HUES48 (cell line): ENCODE results near the gene RSBN1L.

Source experiments
- H3K27ac ChIP-seq: one replicate; pipeline ENCODE4 v1.7.0; 2013; ENCODE audit warnings: low read depth, low read length, inconsistent platforms
- H3K27me3 ChIP-seq: 2 replicates; pipeline ENCODE4 v1.6.1; 2013; ENCODE audit warnings: mild to moderate bottlenecking, low read length; ENCODE audit not compliant: control insufficient read depth, insufficient read depth
- H3K36me3 ChIP-seq: 2 replicates; pipeline ENCODE4 v1.6.1; 2013; ENCODE audit warnings: low read length; ENCODE audit not compliant: control insufficient read depth, insufficient read depth
- H3K4me1 ChIP-seq: 2 replicates; pipeline ENCODE4 v1.6.1; 2013; ENCODE audit warnings: mild to moderate bottlenecking, low read length; ENCODE audit not compliant: control insufficient read depth, insufficient read depth
- H3K4me3 ChIP-seq: 2 replicates; pipeline ENCODE4 v1.5.1; 2013; ENCODE audit warnings: mild to moderate bottlenecking, low read depth, low read length
- H3K9ac ChIP-seq: 2 replicates; pipeline ENCODE4 v1.6.1; 2013; ENCODE audit warnings: mild to moderate bottlenecking, low read depth, low read length, moderate library complexity
- H3K9me3 ChIP-seq: 2 replicates; pipeline ENCODE4 v1.6.1; 2013; ENCODE audit warnings: low read length; ENCODE audit not compliant: control insufficient read depth, insufficient read depth

The RSBN1L gene

DNA sequence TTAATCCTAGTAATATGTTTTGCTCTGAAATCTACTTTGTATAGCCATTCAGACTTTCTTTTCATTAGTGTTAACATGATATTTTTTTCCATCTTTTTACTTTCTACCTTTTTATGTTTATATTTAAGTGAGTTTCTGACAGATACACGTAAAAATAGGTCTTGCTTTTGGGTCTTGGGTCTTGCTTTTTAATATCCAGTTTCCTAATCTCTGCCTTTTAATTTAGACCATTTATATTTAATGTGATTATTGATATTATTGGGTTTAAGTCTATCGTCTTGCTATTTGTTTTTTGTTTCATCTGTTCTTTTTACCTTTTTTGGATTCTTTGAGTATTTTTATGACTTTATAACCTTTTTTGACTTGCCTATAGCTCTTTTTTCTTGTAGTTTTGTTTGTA is 110.2 kb downstream of the RSBN1L start:
- Histone ChIP-seq H3K9ac (no peak overlapping the region), H3K36me3 (no peaks in the 10 kb centered on the region), H3K27me3 (no peaks in the 10 kb centered on the region), H3K4me1 (no peaks in the 10 kb centered on the region), H3K4me3 (no peak overlapping the region), H3K9me3 (no peaks in the 10 kb centered on the region), H3K27ac (no peak overlapping the region)

DNA sequence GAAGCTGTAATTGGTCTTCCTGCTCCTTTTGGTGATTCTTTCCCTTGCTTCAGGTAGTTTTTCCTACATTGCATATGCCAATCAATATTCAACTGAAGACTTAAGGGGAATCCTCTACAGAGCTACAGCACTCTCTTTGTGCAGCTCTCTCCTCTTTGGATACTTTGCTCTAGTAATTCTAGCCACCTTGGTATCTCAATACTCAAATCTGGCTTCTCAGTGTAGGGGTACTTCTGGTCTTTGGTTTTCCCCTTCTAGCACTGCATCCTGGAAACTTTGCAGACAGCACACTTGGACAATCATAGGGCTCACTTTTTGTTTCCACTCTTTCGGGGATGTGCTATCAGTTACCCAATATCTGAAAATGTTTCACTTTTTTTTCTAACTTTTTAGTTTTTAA is 112.3 kb downstream of the RSBN1L start:
- H3K4me1 ChIP-seq = no peaks in the 10 kb centered on the region
- no peaks in the 10 kb centered on the region for H3K27me3 ChIP-seq
- no peak overlapping the region for H3K27ac ChIP-seq
- H3K4me3 ChIP-seq = no peak overlapping the region
- no peaks in the 10 kb centered on the region for H3K9me3 ChIP-seq
- no peaks in the 10 kb centered on the region for H3K36me3 ChIP-seq
- H3K9ac ChIP-seq = no peak overlapping the region

DNA sequence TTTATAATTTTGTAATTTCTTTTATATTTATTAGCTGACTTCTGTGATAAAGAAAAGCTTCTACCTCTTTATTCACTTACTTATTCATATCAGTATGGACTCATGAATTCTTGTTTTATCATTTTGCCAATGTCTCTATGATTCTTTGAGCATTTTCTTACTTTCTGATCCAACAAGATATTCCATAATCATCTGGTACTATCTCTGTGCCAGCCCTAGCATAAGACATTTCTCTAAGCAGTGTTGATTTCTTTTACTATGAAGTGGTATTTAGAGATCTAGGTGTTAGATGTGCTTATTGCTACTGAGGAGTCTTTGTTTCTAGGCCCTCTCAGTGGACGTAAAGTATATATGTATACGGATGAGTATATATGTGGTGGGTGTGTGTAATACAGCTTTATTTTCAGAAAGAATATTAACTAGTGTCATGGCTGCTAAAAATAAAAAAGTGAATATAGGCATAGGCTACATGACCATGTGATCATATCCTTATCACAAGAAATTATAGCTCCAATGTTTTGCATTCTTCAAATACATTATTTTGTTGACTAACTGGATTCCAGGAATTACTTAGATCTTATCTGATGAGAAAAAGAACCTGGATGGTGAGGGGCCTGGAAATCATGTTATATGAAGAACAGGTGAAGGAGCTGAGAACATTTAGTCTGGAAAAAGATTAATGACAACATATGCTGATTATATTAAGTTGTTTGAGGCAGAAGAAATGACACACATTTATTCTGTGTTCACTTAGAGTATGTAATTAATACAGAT is 115.4 kb downstream of the RSBN1L start:
- no peaks in the 10 kb centered on the region for H3K4me1 ChIP-seq
- H3K9ac ChIP-seq = no peak overlapping the region
- no peaks in the 10 kb centered on the region for H3K27me3 ChIP-seq
- H3K27ac ChIP-seq = no peak overlapping the region
- no peaks in the 10 kb centered on the region for H3K9me3 ChIP-seq
- no peak overlapping the region for H3K4me3 ChIP-seq
- no peaks in the 10 kb centered on the region for H3K36me3 ChIP-seq

DNA sequence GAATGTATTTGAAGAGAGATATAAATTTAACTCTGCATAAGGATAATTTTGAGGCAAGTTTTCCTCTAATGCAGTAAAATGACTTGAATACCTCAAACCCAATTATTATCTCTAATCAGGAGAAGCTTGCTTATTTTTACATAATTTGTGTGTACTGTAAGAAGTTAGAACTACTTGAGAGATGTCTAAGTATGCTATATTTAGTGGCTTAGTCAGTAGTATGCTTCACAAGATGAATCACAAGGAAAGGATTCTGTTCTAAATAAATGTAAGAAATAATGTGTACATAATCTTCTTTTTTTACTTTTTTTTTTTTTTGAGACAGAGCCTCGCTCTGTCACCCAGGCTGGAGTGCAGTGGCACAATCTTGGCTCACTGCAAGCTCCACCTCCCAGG is 116.0 kb downstream of the RSBN1L start:
- Histone ChIP-seq H3K36me3 (no peaks in the 10 kb centered on the region), H3K4me1 (no peaks in the 10 kb centered on the region), H3K9me3 (no peaks in the 10 kb centered on the region), H3K27ac (no peak overlapping the region), H3K27me3 (no peaks in the 10 kb centered on the region), H3K9ac (no peak overlapping the region), H3K4me3 (no peak overlapping the region)

DNA sequence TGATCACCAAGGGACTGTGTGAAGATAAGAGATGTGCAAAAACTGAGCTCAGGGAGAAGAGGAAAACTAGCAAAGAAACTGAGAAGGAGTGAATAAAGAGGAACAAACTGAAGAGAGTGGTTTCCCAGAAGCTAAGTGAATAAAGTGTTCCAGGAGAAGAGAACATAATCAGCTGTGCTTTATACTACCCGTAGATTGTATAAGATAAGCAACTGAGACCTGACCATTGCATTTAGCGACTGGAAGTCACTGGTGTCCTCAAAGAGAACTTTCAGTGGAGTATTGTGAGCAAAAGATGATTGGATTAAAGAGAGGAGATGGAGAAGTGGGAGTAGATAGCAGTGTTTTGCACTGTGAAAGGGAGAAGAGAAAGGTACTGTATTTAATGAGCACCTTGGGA is 116.9 kb downstream of the RSBN1L start:
- no peak overlapping the region for H3K4me3 ChIP-seq
- H3K4me1 ChIP-seq = no peaks in the 10 kb centered on the region

DNA sequence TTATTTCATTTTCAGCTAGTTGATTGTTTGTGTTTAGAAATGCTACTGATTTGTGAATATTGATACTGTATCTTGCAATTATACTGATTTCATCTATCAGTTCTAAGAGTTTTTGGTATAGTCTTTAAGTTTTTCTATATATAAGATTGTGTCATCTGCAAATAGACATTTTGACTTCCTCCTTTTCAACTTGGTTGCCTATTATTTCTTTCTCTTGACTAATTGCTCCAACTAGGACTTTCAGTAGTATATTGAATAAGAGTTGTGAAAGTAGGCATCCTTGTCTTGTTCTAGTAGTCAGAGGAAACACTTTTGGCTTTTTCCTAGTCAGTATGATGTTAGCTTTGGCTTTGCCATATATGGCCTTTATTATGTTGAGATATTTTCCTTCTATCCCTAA is 122.8 kb downstream of the RSBN1L start:
- no peak overlapping the region for H3K4me3 ChIP-seq
- H3K9me3 ChIP-seq = peaks cover 8% of the 10 kb centered on the region
- H3K9ac ChIP-seq = no peak overlapping the region
- no peak overlapping the region for H3K27ac ChIP-seq
- H3K4me1 ChIP-seq = no peaks in the 10 kb centered on the region
- H3K36me3 ChIP-seq = no peaks in the 10 kb centered on the region
- H3K27me3 ChIP-seq = no peaks in the 10 kb centered on the region

More for the DNA sequence above, 116.9 kb downstream of the RSBN1L start:
- H3K27ac ChIP-seq = no peak overlapping the region
- no peaks in the 10 kb centered on the region for H3K36me3 ChIP-seq
- H3K27me3 ChIP-seq = no peaks in the 10 kb centered on the region
- H3K9me3 ChIP-seq = no peaks in the 10 kb centered on the region
- no peak overlapping the region for H3K9ac ChIP-seq

DNA sequence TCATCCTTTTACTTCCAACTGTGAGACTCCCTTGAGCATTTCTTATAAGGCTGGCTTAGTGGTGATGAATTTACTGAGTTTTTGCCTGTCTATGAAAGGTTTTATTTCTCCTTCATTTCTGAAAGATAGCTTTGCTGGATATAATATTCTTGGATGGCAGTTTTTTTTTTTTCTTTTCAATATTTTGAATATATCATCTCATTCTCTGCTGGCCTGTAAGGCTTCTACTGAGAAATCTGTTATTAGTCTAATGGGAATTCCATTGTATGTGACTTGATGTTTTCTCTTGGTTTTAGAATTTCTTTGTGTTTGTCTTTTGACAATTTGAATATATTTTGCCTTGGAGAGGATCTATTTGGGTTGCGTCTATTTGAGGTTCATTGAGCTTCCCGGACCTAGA is 124.7 kb downstream of the RSBN1L start:
- Histone ChIP-seq H3K36me3 (no peaks in the 10 kb centered on the region), H3K27ac (no peak overlapping the region), H3K9ac (no peak overlapping the region), H3K4me1 (no peaks in the 10 kb centered on the region), H3K9me3 (peaks cover 8% of the 10 kb centered on the region), H3K4me3 (no peak overlapping the region), H3K27me3 (no peaks in the 10 kb centered on the region)

DNA sequence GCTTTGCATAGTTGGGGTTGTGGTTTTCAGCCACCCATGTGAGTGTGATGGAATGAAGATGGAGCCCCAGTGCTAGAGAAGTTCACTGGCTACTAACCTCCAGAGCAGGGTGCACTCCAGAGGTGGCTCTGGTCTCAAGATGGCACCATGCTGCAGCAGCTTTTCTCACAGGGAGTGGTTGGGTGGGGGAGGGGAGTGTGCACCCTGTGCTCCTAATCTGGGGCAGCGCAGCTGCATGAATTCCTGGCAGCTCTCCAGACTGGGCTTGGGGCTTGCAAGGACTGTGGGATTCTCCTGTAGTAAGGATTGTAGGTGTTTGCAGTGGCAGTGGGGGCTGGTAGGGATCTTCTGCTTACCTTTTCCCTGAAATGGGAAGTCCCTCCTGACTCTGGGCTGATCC is 126.0 kb downstream of the RSBN1L start:
- no peaks in the 10 kb centered on the region for H3K4me1 ChIP-seq
- H3K27me3 ChIP-seq = no peaks in the 10 kb centered on the region
- no peak overlapping the region for H3K9ac ChIP-seq
- H3K4me3 ChIP-seq = no peak overlapping the region
- H3K36me3 ChIP-seq = no peaks in the 10 kb centered on the region
- no peak overlapping the region for H3K27ac ChIP-seq
- H3K9me3 ChIP-seq = peaks cover 8% of the 10 kb centered on the region

DNA sequence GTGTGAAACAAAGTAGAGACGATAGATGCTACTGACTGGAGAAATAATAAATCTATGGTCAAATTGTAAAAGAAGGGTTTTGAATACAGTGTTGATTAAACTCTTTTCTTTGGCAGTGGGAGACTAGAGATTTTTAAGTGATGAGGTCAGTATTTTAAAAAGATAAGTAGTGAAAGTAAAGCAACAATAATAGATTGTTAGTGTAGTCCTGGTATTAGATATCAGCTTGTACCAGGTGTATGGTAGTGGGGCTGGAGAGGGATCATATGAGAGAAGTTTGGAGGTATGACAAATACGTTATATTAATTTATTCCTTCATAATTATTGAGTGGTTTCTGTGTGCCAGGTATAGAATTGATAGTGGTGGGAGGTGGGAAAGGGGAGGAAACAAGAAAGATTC is 127.5 kb downstream of the RSBN1L start:
- no peaks in the 10 kb centered on the region for H3K36me3 ChIP-seq
- H3K4me3 ChIP-seq = no peak overlapping the region
- no peaks in the 10 kb centered on the region for H3K27me3 ChIP-seq
- H3K9me3 ChIP-seq = peaks cover 8% of the 10 kb centered on the region
- H3K9ac ChIP-seq = no peak overlapping the region
- no peak overlapping the region for H3K27ac ChIP-seq
- H3K4me1 ChIP-seq = peaks cover 4% of the 10 kb centered on the region

DNA sequence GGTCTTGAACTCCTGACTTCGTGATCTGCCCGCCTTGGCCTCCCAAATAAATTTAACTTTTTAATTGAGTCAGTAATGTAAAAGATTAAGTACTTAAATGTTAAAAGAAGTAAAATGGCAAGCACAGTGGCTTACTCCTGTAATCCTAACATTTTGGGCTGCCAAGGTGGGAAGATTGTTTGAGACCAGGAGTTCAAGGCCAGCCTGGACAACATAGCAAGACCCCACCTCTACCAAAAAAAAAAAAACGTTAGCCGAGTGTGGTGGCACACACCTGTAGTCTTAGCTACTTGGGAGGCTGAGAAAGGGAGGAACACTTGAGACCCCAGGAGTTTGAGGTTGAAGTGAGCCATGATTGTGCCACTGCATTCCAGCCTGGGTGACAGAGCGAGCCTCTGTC is 128.4 kb downstream of the RSBN1L start:
- H3K4me3 ChIP-seq = no peak overlapping the region
- no peak overlapping the region for H3K9ac ChIP-seq
- H3K4me1 ChIP-seq = peaks cover 4% of the 10 kb centered on the region
- H3K36me3 ChIP-seq = no peaks in the 10 kb centered on the region
- H3K9me3 ChIP-seq = peaks cover 8% of the 10 kb centered on the region
- no peaks in the 10 kb centered on the region for H3K27me3 ChIP-seq
- H3K27ac ChIP-seq = no peak overlapping the region

DNA sequence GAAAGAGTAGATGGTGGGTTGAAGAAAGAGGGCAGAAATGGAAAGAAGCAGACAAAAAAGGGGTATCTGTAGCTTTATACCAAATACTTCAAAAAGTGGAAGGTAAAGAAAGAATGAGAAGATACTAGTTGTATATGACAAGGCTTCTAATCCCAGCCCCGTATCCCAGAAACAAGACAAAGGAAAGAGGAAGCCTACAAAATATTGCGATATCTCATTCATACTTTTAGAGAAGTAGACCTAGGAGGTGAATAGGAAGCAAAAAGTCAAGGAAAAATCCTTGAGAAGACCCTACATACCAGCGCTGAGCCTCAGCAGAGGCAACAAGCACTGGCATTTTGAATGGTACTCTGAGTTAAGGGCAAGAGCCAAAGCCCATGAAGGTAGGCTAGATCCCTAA is 128.9 kb downstream of the RSBN1L start:
- peaks cover 8% of the 10 kb centered on the region for H3K9me3 ChIP-seq
- no peak overlapping the region for H3K27ac ChIP-seq
- H3K27me3 ChIP-seq = no peaks in the 10 kb centered on the region
- no peaks in the 10 kb centered on the region for H3K36me3 ChIP-seq
- H3K4me1 ChIP-seq = peaks cover 4% of the 10 kb centered on the region
- no peak overlapping the region for H3K9ac ChIP-seq
- no peak overlapping the region for H3K4me3 ChIP-seq
